Hematopoietic multipotent progenitor cell treated with erythropoietin and hydrocortisone succinate and interleukin-3 and kit ligand, for 15 days (in vitro differentiated cells): ENCODE data around the gene BCAP29.
A peak's percentile ranks its signal among the peaks of the same experiment; 100 is the strongest.
"Not testable (repeated sequence)": the region's sequence is repeated elsewhere in the genome, so short reads cannot be mapped to it uniquely, and the experiment has no call there.

Experiments
- DNase-seq: peaks from one replicate; pipeline ENCODE4 v3.0.0-alpha.2; 2015; ENCODE audit warnings: low spot score

BCAP29 gene

GRCh38 chr7:107579885-107580715 is at the start of gene BCAP29:
BCAP29 (plus strand) TSS chr7:107580246; CDS start chr7:107580773, 527 bp downstream.
- DNase-seq = peak; percentile 80

- DNase-seq = no peak
Measured at GRCh38 chr7:107530751-107531150, 49.3 kb upstream of the BCAP29 start.

- no peak for DNase-seq
Measured at GRCh38 chr7:107534139-107534538, 45.9 kb upstream of the BCAP29 start.

- DNase-seq = not testable (repeated sequence)
Measured at GRCh38 chr7:107537228-107537627, 42.8 kb upstream of the BCAP29 start.

- no peak for DNase-seq
Measured at GRCh38 chr7:107538001-107538400, 42.0 kb upstream of the BCAP29 start.

GRCh38 chr7:107543338-107543993 is 36.6 kb upstream of the BCAP29 start:
- DNase-seq = no peak

GRCh38 chr7:107544848-107545591 is 35.0 kb upstream of the BCAP29 start:
- no peak for DNase-seq

- no peak for DNase-seq
Measured at GRCh38 chr7:107551936-107552335, 28.1 kb upstream of the BCAP29 start.

GRCh38 chr7:107555893-107556292 is 24.2 kb upstream of the BCAP29 start:
- no peak for DNase-seq

GRCh38 chr7:107559864-107560263 is 20.2 kb upstream of the BCAP29 start:
- DNase-seq = no peak

GRCh38 chr7:107560898-107561516 is 19.0 kb upstream of the BCAP29 start:
- no peak for DNase-seq

GRCh38 chr7:107563081-107563774 is 16.8 kb upstream of the BCAP29 start:
- no peak for DNase-seq

- DNase-seq = peak; percentile 88
Measured at GRCh38 chr7:107563775-107564552, 16.1 kb upstream of the BCAP29 start, which contains the start of the genes COG5 and DUS4L. COG5 (minus strand) TSS chr7:107563920; CDS start chr7:107563896, 24 bp downstream. DUS4L (plus strand) TSS chr7:107563971; CDS start chr7:107567071, 3,100 bp downstream.

GRCh38 chr7:107564553-107565298 is 15.3 kb upstream of the BCAP29 start:
- no peak for DNase-seq

GRCh38 chr7:107570298-107570697 is 9.7 kb upstream of the BCAP29 start:
- DNase-seq = no peak

GRCh38 chr7:107573537-107573936 is 6.5 kb upstream of the BCAP29 start:
- no peak for DNase-seq

GRCh38 chr7:107579554-107579884 is 527 bp upstream of the BCAP29 start:
- no peak for DNase-seq

- no peak for DNase-seq
Measured at GRCh38 chr7:107580716-107581383, 804 bp downstream of the BCAP29 start.

- no peak for DNase-seq
Measured at GRCh38 chr7:107581387-107582013, 1.5 kb downstream of the BCAP29 start.
